ENCODE data around the gene DCAF11. TPM values are rescaled to one million over a fixed set of nuclear protein-coding genes. Genes with fewer than 3 reads are reported as not detected.

DCAF11 gene
- total RNA-seq, 1 donor from 2014 or later, result 84.3 TPM

DNA sequence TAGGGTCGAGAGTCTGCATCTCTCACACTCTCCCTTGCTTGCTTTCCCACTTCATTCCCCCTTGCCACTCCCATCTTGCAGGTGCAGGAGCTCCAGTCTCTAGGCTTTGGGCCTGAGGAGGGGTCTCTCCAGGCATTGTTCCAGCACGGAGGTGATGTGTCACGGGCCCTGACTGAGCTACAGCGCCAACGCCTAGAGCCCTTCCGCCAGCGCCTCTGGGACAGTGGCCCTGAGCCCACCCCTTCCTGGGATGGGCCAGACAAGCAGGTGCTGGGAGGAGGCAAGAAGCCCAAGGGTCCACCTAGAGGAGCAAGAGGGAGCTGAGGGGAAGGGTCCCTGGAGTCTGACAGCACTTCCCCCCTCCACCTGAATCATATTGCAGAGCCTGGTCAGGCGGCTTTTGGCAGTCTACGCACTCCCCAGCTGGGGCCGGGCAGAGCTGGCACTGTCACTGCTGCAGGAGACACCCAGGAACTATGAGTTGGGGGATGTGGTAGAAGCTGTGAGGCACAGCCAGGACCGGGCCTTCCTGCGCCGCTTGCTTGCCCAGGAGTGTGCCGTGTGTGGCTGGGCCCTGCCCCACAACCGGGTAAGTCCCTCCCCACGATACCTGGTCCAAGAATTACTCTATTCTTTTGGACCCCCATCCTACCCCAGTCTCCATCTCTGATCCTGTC, 37.0 kb downstream of the DCAF11 start:
- Mint-ChIP-seq H3K9me3 (no peaks in the 10 kb centered on the region), H3K4me1 (peaks cover 18% of the 10 kb centered on the region), H3K36me3 (ENCODE audit: low read depth) (peaks cover 67% of the 10 kb centered on the region), H3K27ac (no peak overlapping the region), H3K4me3 (no peak overlapping the region), H3K27me3 (no peaks in the 10 kb centered on the region)
- CTCF ChIA-PET, result interaction anchor here (0.8 to 3.2 kb wide), 3 partner anchors 9 to 182 kb away, joined by 3 to 21 read pairs (median 4); partner anchors contain the start of gene IRF9
- POLR2A ChIA-PET, result interaction anchor here (2.0 to 3.4 kb wide), 2 partner anchors 10 to 37 kb away, joined by 8 to 18 read pairs; partner anchors contain the start of genes DCAF11, IRF9 and NRL
- ATAC-seq (ENCODE audit: low read depth), result no peak
- intact Hi-C loops (cut with micrococcal nuclease), result no loop called here
- DNase-seq, result no peak
- TF ChIP-seq, protein P1, sequence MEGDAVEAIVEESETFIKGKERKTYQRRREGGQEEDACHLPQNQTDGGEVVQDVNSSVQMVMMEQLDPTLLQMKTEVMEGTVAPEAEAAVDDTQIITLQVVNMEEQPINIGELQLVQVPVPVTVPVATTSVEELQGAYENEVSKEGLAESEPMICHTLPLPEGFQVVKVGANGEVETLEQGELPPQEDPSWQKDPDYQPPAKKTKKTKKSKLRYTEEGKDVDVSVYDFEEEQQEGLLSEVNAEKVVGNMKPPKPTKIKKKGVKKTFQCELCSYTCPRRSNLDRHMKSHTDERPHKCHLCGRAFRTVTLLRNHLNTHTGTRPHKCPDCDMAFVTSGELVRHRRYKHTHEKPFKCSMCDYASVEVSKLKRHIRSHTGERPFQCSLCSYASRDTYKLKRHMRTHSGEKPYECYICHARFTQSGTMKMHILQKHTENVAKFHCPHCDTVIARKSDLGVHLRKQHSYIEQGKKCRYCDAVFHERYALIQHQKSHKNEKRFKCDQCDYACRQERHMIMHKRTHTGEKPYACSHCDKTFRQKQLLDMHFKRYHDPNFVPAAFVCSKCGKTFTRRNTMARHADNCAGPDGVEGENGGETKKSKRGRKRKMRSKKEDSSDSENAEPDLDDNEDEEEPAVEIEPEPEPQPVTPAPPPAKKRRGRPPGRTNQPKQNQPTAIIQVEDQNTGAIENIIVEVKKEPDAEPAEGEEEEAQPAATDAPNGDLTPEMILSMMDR (IDR thresholded peaks at IDR 0.05), result no peak

DNA sequence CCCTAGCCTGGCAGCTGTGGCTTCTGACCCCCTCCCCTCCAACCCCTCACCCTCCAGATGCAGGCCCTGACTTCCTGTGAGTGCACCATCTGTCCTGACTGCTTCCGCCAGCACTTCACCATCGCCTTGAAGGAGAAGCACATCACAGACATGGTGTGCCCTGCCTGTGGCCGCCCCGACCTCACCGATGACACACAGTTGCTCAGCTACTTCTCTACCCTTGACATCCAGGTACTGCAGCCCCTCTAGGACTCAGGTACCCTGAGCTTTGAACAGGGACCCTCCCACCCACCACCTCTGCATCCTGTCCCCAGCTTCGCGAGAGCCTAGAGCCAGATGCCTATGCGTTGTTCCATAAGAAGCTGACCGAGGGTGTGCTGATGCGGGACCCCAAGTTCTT, 40.5 kb downstream of the DCAF11 start:
- TF ChIP-seq, protein P1 (IDR thresholded peaks at IDR 0.05), result no peak
- intact Hi-C loops (cut with micrococcal nuclease), result no loop called here
- ChIA-PET CTCF (no interaction called here), POLR2A (interaction anchor here (0.6 to 2.6 kb wide), 5 partner anchors 8 to 61 kb away, joined by 3 to 10 read pairs (median 5); partner anchors contain the start of genes DCAF11, NRL, PCK2 and PSME1)
- Mint-ChIP-seq H3K4me1 (peaks cover 2% of the 10 kb centered on the region), H3K9me3 (no peaks in the 10 kb centered on the region), H3K27ac (no peak overlapping the region), H3K4me3 (no peak overlapping the region), H3K36me3 (ENCODE audit: low read depth) (peaks cover 70% of the 10 kb centered on the region), H3K27me3 (no peaks in the 10 kb centered on the region)
- no peak for ATAC-seq (ENCODE audit: low read depth)
- no peak for DNase-seq

DNA sequence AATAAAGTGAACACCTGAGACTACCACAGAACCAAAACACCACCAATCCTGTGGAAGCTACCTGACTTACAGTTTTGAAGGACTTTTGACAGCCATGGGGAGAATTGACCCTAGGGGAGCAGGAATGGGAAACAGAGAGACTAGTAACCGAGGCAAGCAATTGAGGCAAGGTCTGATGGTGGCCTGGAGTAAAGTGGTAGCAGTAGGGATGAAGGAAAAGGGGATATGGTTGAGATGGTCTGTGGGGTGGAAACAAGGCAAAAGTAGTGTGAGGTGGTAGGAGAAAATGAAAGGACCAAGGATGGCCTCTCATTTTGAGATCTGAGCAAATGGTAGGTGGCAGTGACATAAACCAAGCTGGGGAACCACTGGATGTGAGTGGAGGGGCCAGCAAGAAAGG, 42.3 kb downstream of the DCAF11 start:
- H3K4me3 Mint-ChIP-seq, result no peak overlapping the region
- H3K9me3 Mint-ChIP-seq, result no peaks in the 10 kb centered on the region
- TF ChIP-seq, protein P1 (IDR thresholded peaks at IDR 0.05), result no peak
- ATAC-seq (ENCODE audit: low read depth) (no peak), DNase-seq (no peak)
- POLR2A ChIA-PET, result interaction anchor here (1.2 to 2.6 kb wide), 4 partner anchors 10 to 49 kb away, joined by 3 to 10 read pairs (median 4); partner anchors contain the start of genes DCAF11, EMC9, NRL and PSME2
- H3K27ac Mint-ChIP-seq, result no peak overlapping the region
- intact Hi-C loops (cut with micrococcal nuclease), result no loop called here
- H3K36me3 Mint-ChIP-seq (ENCODE audit: low read depth), result peaks cover 70% of the 10 kb centered on the region
- CTCF ChIA-PET, result interaction anchor here (1.1 kb wide), 1 partner anchor 48 kb away, joined by 3 read pairs; no protein-coding TSS in a partner anchor
- H3K27me3 Mint-ChIP-seq, result no peaks in the 10 kb centered on the region
- peaks cover 16% of the 10 kb centered on the region for H3K4me1 Mint-ChIP-seq

DNA sequence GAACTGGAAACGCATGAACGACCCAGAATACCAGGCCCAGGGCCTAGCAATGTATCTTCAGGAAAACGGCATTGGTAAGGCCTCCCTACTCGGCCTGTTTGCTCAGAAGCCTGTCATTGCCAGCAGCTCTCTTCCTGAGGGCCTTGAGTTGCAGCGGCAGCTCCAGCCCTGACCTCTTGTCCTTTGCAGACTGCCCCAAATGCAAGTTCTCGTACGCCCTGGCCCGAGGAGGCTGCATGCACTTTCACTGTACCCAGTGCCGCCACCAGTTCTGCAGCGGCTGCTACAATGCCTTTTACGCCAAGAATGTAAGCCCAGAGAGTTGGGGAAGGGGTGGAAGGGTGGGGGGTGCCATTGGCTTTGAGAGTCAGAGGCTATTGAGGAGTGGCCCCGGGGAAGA, 42.8 kb downstream of the DCAF11 start:
- H3K4me3 Mint-ChIP-seq, result no peak overlapping the region
- ATAC-seq (ENCODE audit: low read depth), result no peak
- intact Hi-C loops (cut with micrococcal nuclease), result no loop called here
- no peaks in the 10 kb centered on the region for H3K9me3 Mint-ChIP-seq
- no peaks in the 10 kb centered on the region for H3K27me3 Mint-ChIP-seq
- DNase-seq, result no peak
- H3K4me1 Mint-ChIP-seq, result peaks cover 21% of the 10 kb centered on the region
- TF ChIP-seq, protein P1 (IDR thresholded peaks at IDR 0.05), result no peak
- H3K27ac Mint-ChIP-seq, result no peak overlapping the region
- ChIA-PET CTCF (interaction anchor here (1.1 kb wide), 1 partner anchor 49 kb away, joined by 3 read pairs; no protein-coding TSS in a partner anchor), POLR2A (interaction anchor here (1.2 to 2.6 kb wide), 4 partner anchors 10 to 49 kb away, joined by 3 to 10 read pairs (median 4); partner anchors contain the start of genes DCAF11, EMC9, NRL and PSME2)
- H3K36me3 Mint-ChIP-seq (ENCODE audit: low read depth), result peaks cover 72% of the 10 kb centered on the region
